Superior temporal gyrus (tissue), 1 donor: ENCODE measurements around the gene LIMS4.
"Not testable (repeated sequence)": the region's sequence is repeated elsewhere in the genome, so short reads cannot be mapped to it uniquely, and the experiment has no call there.

Experiments
- DNase-seq: peaks from one replicate; pipeline ENCODE4 v3.0.0-alpha.2; 2016; ENCODE audit errors: extremely low spot score

Gene LIMS4

GRCh38 chr2:110450951-110451350 is 21.7 kb downstream of the LIMS4 start:
- DNase-seq, result not testable (repeated sequence)

GRCh38 chr2:110449127-110449947 is 23.3 kb downstream of the LIMS4 start:
- not testable (repeated sequence) for DNase-seq

GRCh38 chr2:110446644-110447043 is 26.0 kb downstream of the LIMS4 start:
- not testable (repeated sequence) for DNase-seq

GRCh38 chr2:110443305-110444005 is 29.2 kb downstream of the LIMS4 start:
- not testable (repeated sequence) for DNase-seq

GRCh38 chr2:110441905-110442304 is 30.7 kb downstream of the LIMS4 start:
- not testable (repeated sequence) for DNase-seq

- DNase-seq, result not testable (repeated sequence)
Observed at GRCh38 chr2:110434565-110434964, 38.1 kb downstream of the LIMS4 start.

- not testable (repeated sequence) for DNase-seq
Observed at GRCh38 chr2:110425725-110426124, 46.9 kb downstream of the LIMS4 start.

GRCh38 chr2:110424421-110424820 is 48.2 kb downstream of the LIMS4 start:
- not testable (repeated sequence) for DNase-seq

- DNase-seq, result not testable (repeated sequence)
Observed at GRCh38 chr2:110423574-110423962, 49.0 kb downstream of the LIMS4 start.

- DNase-seq, result not testable (repeated sequence)
Observed at GRCh38 chr2:110422852-110423573, 49.6 kb downstream of the LIMS4 start.

GRCh38 chr2:110420641-110421354 is 51.8 kb downstream of the LIMS4 start:
- DNase-seq, result not testable (repeated sequence)

- DNase-seq, result not testable (repeated sequence)
Observed at GRCh38 chr2:110407142-110407541, 65.5 kb downstream of the LIMS4 start.

GRCh38 chr2:110404988-110405387 is 67.6 kb downstream of the LIMS4 start:
- DNase-seq, result not testable (repeated sequence)

- not testable (repeated sequence) for DNase-seq
Observed at GRCh38 chr2:110404246-110404645, 68.4 kb downstream of the LIMS4 start.

GRCh38 chr2:110401001-110401618 is 71.5 kb downstream of the LIMS4 start:
- DNase-seq, result not testable (repeated sequence)

GRCh38 chr2:110399378-110399777 is 73.2 kb downstream of the LIMS4 start:
- not testable (repeated sequence) for DNase-seq

- DNase-seq, result not testable (repeated sequence)
Observed at GRCh38 chr2:110395990-110396389, 76.6 kb downstream of the LIMS4 start.
